GM12878 (cell line): ENCODE measurements around the gene COL27A1. TPM values are rescaled to one million over a fixed set of nuclear protein-coding genes. Genes with fewer than 3 reads are reported as not detected.

Source experiments
- ATAC-seq: fragments of 200-7000 bp; cut with Tn5 transposase; 3 replicates; pipeline ENCODE4 v1.9.1; 2020; ENCODE audit warnings: mild to moderate bottlenecking, moderate library complexity
- BruUV-seq: library from RNA; stranded (reverse); fragments of 400-500 nt; replicated peaks from 2 replicates; lab custom pipeline; 2021; lab: Mats Ljungman, UMichigan
- CTCF ChIA-PET: fragments of 300-600 bp; sonication (Branson Sonifier 250); formaldehyde crosslinking; extraction: SDS; loops from one replicate; lab custom pipeline; 2021; ENCODE audit warnings: inconsistent platforms; lab: Yijun Ruan, JAX
- POLR2A ChIA-PET: fragments of 350-600 bp; formaldehyde crosslinking; extraction: SDS; loops from one replicate; lab custom pipeline; 2021; ENCODE audit warnings: inconsistent platforms; lab: Charles Lee
- RAD21 ChIA-PET: fragments of 300-600 bp; sonication (Branson Sonifier 250); formaldehyde crosslinking; loops from one replicate; lab custom pipeline; 2023; ENCODE audit warnings: antibody characterized with exemption; ENCODE audit not compliant: unreplicated experiment; lab: Charles Lee
- SMC1A ChIA-PET: fragments of 300-600 bp; sonication (Branson Sonifier 250); formaldehyde crosslinking; loops from one replicate; lab custom pipeline; 2023; ENCODE audit not compliant: unreplicated experiment, uncharacterized antibody; lab: Charles Lee
- DNase-seq: peaks from one replicate; pipeline ENCODE4 v3.0.0-alpha.2; 2011; ENCODE audit warnings: low read depth, low spot score
- FAIRE-seq: peaks from 3 replicates; lab custom pipeline; 2011; peaks lifted over from hg19 to GRCh38; lab: Jason Lieb, UNC
- H2AFZ ChIP-seq: 2 replicates; pipeline ENCODE4 v1.6.0; 2011; ENCODE audit warnings: low read depth, low read length, control low read depth; ENCODE audit not compliant: control insufficient read depth
- H3K27ac ChIP-seq: 2 replicates; pipeline ENCODE4 v1.5.1; 2011; ENCODE audit warnings: control low read depth; ENCODE audit not compliant: control insufficient read depth, insufficient read depth
- H3K27me3 ChIP-seq, 2 experiments: replicated peaks in 1 of 2; 2 replicates each; pipeline versions ENCODE4 v1.6.0 to v1.6.1; 2011; ENCODE audit warnings: low read length in 1 of 2; ENCODE audit not compliant: control insufficient read depth in 2 of 2, insufficient read depth in 2 of 2
- H3K36me3 ChIP-seq, 2 experiments: 2 replicates each; pipeline ENCODE4 v1.5.1; 2011; ENCODE audit warnings: low read length in 1 of 2; ENCODE audit not compliant: control insufficient read depth in 2 of 2, insufficient read depth in 2 of 2
- H3K4me1 ChIP-seq: 2 replicates; pipeline ENCODE4 v1.6.1; 2011; ENCODE audit warnings: mild to moderate bottlenecking, low read length, moderate library complexity, mixed read lengths; ENCODE audit not compliant: control insufficient read depth, insufficient read depth
- H3K4me2 ChIP-seq: 2 replicates; pipeline ENCODE4 v1.6.0; 2011; ENCODE audit warnings: control low read depth; ENCODE audit not compliant: control insufficient read depth, insufficient read depth
- H3K4me3 ChIP-seq: fragments of 200-600 bp; sonication (generic); 2 replicates; pipeline ENCODE4 v1.5.1; 2016
- H3K79me2 ChIP-seq: 2 replicates; pipeline ENCODE4 v1.6.0; 2011; ENCODE audit warnings: low read length; ENCODE audit not compliant: control insufficient read depth, insufficient read depth
- H3K9ac ChIP-seq: 2 replicates; pipeline ENCODE4 v1.8.0; 2011; ENCODE audit warnings: low read length, control low read depth, mixed read lengths; ENCODE audit not compliant: control insufficient read depth, insufficient read depth
- H3K9me3 ChIP-seq: replicated peaks from 3 replicates; pipeline ENCODE4 v1.5.1; 2011; ENCODE audit warnings: mild to moderate bottlenecking, low read length; ENCODE audit not compliant: control insufficient read depth, insufficient read depth
- H4K20me1 ChIP-seq: 2 replicates; pipeline ENCODE4 v1.6.0; 2011; ENCODE audit not compliant: control insufficient read depth, insufficient read depth
- CREB1 ChIP-seq: IDR thresholded peaks from 2 replicates; pipeline ENCODE4 v1.6.1; 2012; ENCODE audit warnings: low read depth, mild to moderate bottlenecking, inconsistent platforms
- E2F4 ChIP-seq: IDR thresholded peaks from 2 replicates; pipeline ENCODE4 v1.6.1; 2012; ENCODE audit warnings: low read depth, low read length, improper control_type of control experiment
- EED ChIP-seq: sonication (generic); IDR thresholded peaks from 2 replicates; pipeline ENCODE4 v1.6.1; 2016; ENCODE audit warnings: antibody characterized with exemption, low read depth
- FOXM1 ChIP-seq: IDR thresholded peaks from 2 replicates; pipeline ENCODE4 v1.6.1; 2012; ENCODE audit warnings: low read depth, mild to moderate bottlenecking, inconsistent platforms, low read length, moderate library complexity
- GATAD2B ChIP-seq: fragments of 450-650 bp; conservative IDR thresholded peaks from 2 replicates; pipeline ENCODE4 v1.6.1; 2017; ENCODE audit warnings: low read depth, mild to moderate bottlenecking, moderate library complexity
- JUNB ChIP-seq: IDR thresholded peaks from 2 replicates; pipeline ENCODE4 v1.6.1; 2016; ENCODE audit warnings: antibody characterized with exemption, mild to moderate bottlenecking
- MTA2 ChIP-seq: fragments of 450-650 bp; IDR thresholded peaks from 2 replicates; pipeline ENCODE4 v1.6.1; 2016; ENCODE audit warnings: low read depth, mild to moderate bottlenecking, moderate library complexity
- NFYA ChIP-seq: IDR thresholded peaks from 2 replicates; pipeline ENCODE4 v1.6.1; 2011; ENCODE audit warnings: low read depth, mild to moderate bottlenecking, low read length, improper control_type of control experiment, borderline replicate concordance
- NRF1 ChIP-seq: conservative IDR thresholded peaks from 2 replicates; pipeline ENCODE4 v1.6.1; 2011; ENCODE audit warnings: mild to moderate bottlenecking, low read depth, low read length, improper control_type of control experiment
- PAX5 ChIP-seq: IDR thresholded peaks from 2 replicates; pipeline ENCODE4 v1.6.1; 2011; ENCODE audit warnings: low read depth, low read length, borderline replicate concordance
- POLR2A ChIP-seq: IDR thresholded peaks from 2 replicates; pipeline ENCODE4 v1.6.1; 2011; ENCODE audit warnings: low read depth, mild to moderate bottlenecking, low read length
- RAD51 ChIP-seq: fragments of 450-650 bp; IDR thresholded peaks from 2 replicates; pipeline ENCODE4 v1.6.1; 2016; ENCODE audit warnings: moderate library complexity, mild to moderate bottlenecking, inconsistent platforms
- RBBP5 ChIP-seq: fragments of 200-600 bp; sonication (generic); conservative IDR thresholded peaks from 2 replicates; pipeline ENCODE4 v1.6.1; 2016
- RCOR1 ChIP-seq: conservative IDR thresholded peaks from 2 replicates; pipeline ENCODE4 v1.6.1; 2012; ENCODE audit warnings: low read depth, low read length, improper control_type of control experiment
- RUNX3 ChIP-seq: IDR thresholded peaks from 2 replicates; pipeline ENCODE4 v1.6.1; 2012; ENCODE audit warnings: low read length, inconsistent platforms
- SMAD5 ChIP-seq: IDR thresholded peaks from 2 replicates; pipeline ENCODE4 v1.6.1; 2016; ENCODE audit warnings: antibody characterized with exemption, low read depth
- TAF1 ChIP-seq: IDR thresholded peaks from 2 replicates; pipeline ENCODE4 v1.6.1; 2011; ENCODE audit warnings: mild to moderate bottlenecking, low read depth, low read length, borderline replicate concordance
- TBL1XR1 ChIP-seq: IDR thresholded peaks from 2 replicates; pipeline ENCODE4 v1.6.1; 2012; ENCODE audit warnings: low read depth, low read length, improper control_type of control experiment
- ZNF274 ChIP-seq: IDR thresholded peaks from one replicate; pipeline ENCODE4 v1.8.0; 2011; ENCODE audit not compliant: insufficient read length, insufficient read depth
- WGBS: methylation state at CpG from one replicate; pipeline ENCODE4 v1.1.6; 2016; ENCODE audit warnings: low lambda C conversion rate; ENCODE audit not compliant: insufficient replicate concordance, insufficient coverage; ENCODE audit errors: missing lambda C conversion rate; 5-methylcytosine and 5-hydroxymethylcytosine counted together
- in situ Hi-C: fragments of 300-500 bp; cut with MboI; formaldehyde crosslinking; loops from 9 replicates; pipeline ENCODE4 v1.14.3; 2018; ENCODE audit warnings: mixed read lengths
- intact Hi-C: fragments of 100-400 bp; cut with micrococcal nuclease; formaldehyde crosslinking; loops from one replicate; pipeline ENCODE4 v1.14.2; 2022; ENCODE audit not compliant: unreplicated experiment
- polyA plus RNA-seq, 11 experiments: library from polyadenylated mRNA; depleted of rRNA in 4 of 11; unstranded in 6 of 11; stranded (reverse) in 5 of 11; fragments of >200 nt; fragmentation: Nextera tagmentation in 4 of 11; fragmentation: Illumina TruSeq in 1 of 11; extraction: Ambion mirVana in 4 of 11; extraction: Trizol in 1 of 11; gene quantifications; 1 replicate in 1 of 11; 2 replicates in 10 of 11; pipeline versions ENCODE4 v1.2.1 to v1.2.3, GENCODE V29; 2011 to 2016; ENCODE audit warnings: inconsistent platforms in 2 of 11, missing spikeins in 2 of 11, low read depth in 1 of 11
- total RNA-seq, 4 experiments: library from RNA; depleted of rRNA in 3 of 4; stranded (reverse); fragments of >200 nt in 3 of 4; fragmentation: Illumina TruSeq in 1 of 4; extraction: Trizol in 1 of 4; gene quantifications; 2 replicates each; pipeline versions ENCODE4 v1.2.1 to v1.2.3, GENCODE V29; 2013 to 2021

COL27A1 gene
- total and polyA plus RNA-seq, 10 of the 15 experiments (the other 5 are each of a cell fraction or from before 2014, with no cell fraction given), result 0.10 TPM; not detected in 9

- Histone ChIP-seq H3K9me3 (no peaks in the 10 kb centered on the region), H3K4me1 (no peaks in the 10 kb centered on the region), H3K4me3 (no peak overlapping the region), H3K4me2 (no peak overlapping the region), H3K27me3 (peaks cover 0 to 2% of the 10 kb centered on the region in 2 experiments; a peak in 3 of 4 replicates), H4K20me1 (no peaks in the 10 kb centered on the region), H3K36me3 (no peaks in the 10 kb centered on the region), H3K9ac (no peak overlapping the region), H3K79me2 (no peaks in the 10 kb centered on the region), H3K27ac (no peak overlapping the region), H2AFZ (no peak overlapping the region)
- ChIA-PET CTCF (interaction anchor here (0.8 kb wide), 1 partner anchor 58 kb away, joined by 3 read pairs; no protein-coding TSS in a partner anchor), RAD21 (no interaction called here), SMC1A (no interaction called here), POLR2A (no interaction called here)
- intact Hi-C loops (no loop called here), in situ Hi-C loops (no loop called here)
- ATAC-seq (no peak), DNase-seq (no peak), FAIRE-seq (no peak)
- no TSS peak for BruUV-seq
- no peak for TF ChIP-seq SMAD5
- TF ChIP-seq ZNF274, result no peak
- no peak for TF ChIP-seq CREB1
- no peak for TF ChIP-seq E2F4
- TF ChIP-seq RCOR1, result no peak
- no peak for TF ChIP-seq RBBP5
- WGBS, result 5% methylated on average over 3 of the region's 3 CpGs
Measured at GRCh38 chr9:114184071-114184470, 28.7 kb downstream of the COL27A1 start.

- intact Hi-C loops (no loop called here), in situ Hi-C loops (no loop called here)
- H3K27ac ChIP-seq, result no peak overlapping the region
- no peaks in the 10 kb centered on the region for H3K79me2 ChIP-seq
- no peak for ATAC-seq
- ChIA-PET CTCF (no interaction called here), RAD21 (no interaction called here), SMC1A (no interaction called here), POLR2A (no interaction called here)
- no peak for DNase-seq
- H3K9me3 ChIP-seq, result no peaks in the 10 kb centered on the region
- H3K4me3 ChIP-seq, result no peak overlapping the region
- BruUV-seq, result no TSS peak
- peaks cover 0 to 2% of the 10 kb centered on the region in 2 experiments; a peak in 3 of 4 replicates for H3K27me3 ChIP-seq
- no peaks in the 10 kb centered on the region for H3K36me3 ChIP-seq
- no peak overlapping the region for H2AFZ ChIP-seq
- WGBS, result 31% methylated on average over 2 of the region's 2 CpGs
- no peak overlapping the region for H3K9ac ChIP-seq
- no peak overlapping the region for H3K4me2 ChIP-seq
- FAIRE-seq, result no peak
- no peaks in the 10 kb centered on the region for H3K4me1 ChIP-seq
- no peaks in the 10 kb centered on the region for H4K20me1 ChIP-seq
- TF ChIP-seq GATAD2B (no peak), TBL1XR1 (no peak), ZNF274 (no peak), NFYA (no peak), PAX5 (no peak), JUNB (no peak), NRF1 (no peak), MTA2 (no peak), RAD51 (no peak), TAF1 (no peak), POLR2A (no peak), RUNX3 (no peak), EED (no peak), FOXM1 (no peak)
Measured at GRCh38 chr9:114184866-114185265, 29.5 kb downstream of the COL27A1 start.
